Cardiac fibroblast (primary cell): ENCODE measurements around the gene TEDC1.

Experiments used
- DNase-seq, 2 donors: peaks; one replicate each; pipeline versions ENCODE4 v3.0.0 to v3.0.0-alpha.2; 2010; ENCODE audit warnings: low read depth in 2 of 2
- H3K4me3 ChIP-seq, 2 donors: replicated peaks in 1 of 2; 1 replicate in 1 of 2; 2 replicates in 1 of 2; pipeline ENCODE4 v1.5.1; 2011; ENCODE audit warnings: low read depth in 2 of 2, low read length in 2 of 2, mild to moderate bottlenecking in 2 of 2, moderate library complexity in 1 of 2
- CTCF ChIP-seq: IDR thresholded peaks from one replicate; pipeline ENCODE4 v1.5.1; 2011; ENCODE audit warnings: low read depth, mild to moderate bottlenecking, low read length, inconsistent platforms

TEDC1 gene

DNA sequence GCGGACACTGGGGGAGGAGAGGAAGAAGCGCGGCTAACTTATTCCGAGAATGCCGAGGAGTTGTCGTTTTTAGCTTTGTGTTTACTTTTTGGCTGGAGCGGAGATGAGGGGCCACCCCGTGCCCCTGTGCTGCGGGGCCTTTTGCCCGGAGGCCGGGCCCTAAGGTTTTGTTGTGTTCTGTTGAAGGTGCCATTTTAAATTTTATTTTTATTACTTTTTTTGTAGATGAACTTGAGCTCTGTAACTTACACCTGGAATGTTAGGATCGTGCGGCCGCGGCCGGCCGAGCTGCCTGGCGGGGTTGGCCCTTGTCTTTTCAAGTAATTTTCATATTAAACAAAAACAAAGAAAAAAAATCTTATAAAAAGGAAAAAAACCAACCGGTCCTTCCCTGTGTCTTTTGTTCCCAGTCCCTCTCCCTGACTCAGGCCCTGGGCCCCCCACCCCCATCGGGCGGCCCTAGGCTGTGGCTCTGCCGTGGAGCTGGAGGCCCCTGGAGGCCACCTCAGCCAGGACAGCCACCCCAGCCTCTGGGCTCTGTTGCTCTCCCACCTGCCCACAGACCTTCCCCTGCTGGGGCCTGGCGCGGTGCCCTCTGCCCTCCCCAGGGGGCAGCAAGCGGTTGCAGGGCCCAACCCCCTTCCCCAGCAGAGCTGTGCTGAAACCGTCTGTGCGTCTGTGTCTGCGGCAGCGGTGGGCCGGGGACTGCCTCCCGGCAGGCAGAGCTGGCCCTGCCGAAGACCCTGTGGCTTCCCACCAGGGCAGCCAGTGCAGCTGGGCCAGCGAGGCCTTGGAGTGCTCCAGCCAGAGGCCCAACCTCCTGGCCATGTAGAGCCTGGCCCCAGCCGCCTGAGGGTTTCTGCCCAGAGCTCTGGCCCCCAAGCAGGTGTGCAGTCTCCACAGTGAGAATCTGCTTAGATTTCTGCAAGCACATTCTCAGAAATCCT is 20.4 kb upstream of the TEDC1 start:
- DNase-seq: no peak
- no peak overlapping the region for H3K4me3 ChIP-seq
- no peak for TF ChIP-seq CTCF

GRCh38 chr14:105471297-105471821 is 19.7 kb upstream of the TEDC1 start:
- DNase-seq: peak in 1 of 2 donors; percentile 54
- H3K4me3 ChIP-seq: no peak overlapping the region
- peak; percentile 1 for TF ChIP-seq CTCF

- no peak overlapping the region for H3K4me3 ChIP-seq
- DNase-seq: no peak
- TF ChIP-seq CTCF: no peak
These were observed 19.1 kb upstream of the TEDC1 start for GRCh38 chr14:105471823-105472485.

DNA sequence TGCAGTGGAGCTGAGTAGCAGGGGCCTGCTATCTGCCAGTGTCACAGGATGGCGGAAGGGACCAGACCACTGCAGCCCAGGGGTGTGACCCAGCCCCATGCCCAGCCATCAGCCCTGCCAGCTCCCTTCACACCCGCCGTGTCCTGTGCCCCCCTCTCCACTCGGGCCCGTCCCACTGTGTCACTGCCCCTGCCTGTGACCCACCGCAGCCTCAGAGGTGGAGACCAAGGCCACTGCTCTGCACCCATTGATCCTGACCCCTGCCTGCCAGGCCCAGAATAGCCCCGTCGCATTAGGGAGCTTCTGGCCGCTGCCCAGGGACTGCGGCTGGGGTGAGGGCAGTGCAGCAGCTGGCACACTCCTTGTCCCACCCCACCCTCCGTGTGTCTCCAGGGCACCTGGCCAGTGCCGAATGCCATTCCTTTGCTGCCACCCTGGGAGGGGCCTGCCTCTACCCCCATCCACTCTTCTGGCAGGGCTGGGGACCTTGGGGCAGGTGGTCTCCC is 18.5 kb upstream of the TEDC1 start:
- TF ChIP-seq CTCF: no peak
- no peak for DNase-seq
- H3K4me3 ChIP-seq: no peak overlapping the region

DNA sequence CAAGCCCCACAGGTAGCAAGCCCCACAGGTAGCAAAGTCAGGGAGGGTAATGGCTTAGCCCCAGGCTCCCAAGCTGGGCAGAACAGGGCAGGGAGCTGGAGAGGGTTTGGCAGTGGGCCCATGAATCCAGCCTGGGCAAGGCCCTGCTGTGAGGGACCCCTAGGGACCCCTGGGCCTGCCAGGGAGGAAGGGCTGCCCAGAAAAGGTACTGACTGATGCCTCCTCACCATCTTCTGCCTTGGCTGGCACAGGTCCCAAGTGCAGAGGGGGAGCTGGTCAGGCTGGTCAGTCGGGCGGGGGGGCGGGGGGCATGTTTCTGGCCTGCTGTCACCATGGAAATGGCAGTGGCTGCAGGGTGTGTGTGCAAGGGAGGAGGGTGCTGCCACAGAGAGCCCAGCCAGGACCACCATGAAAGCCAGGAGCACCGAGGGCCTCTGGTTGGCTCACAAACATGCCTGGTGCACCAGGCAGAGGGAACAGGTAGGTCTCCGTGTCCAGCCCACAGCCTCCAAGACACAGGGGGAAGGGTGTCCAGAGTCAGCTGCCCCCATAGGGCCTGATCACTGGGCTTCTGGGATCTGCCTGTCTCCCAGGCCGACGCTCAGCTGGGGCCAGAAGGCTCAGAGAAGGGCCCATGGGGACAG is 17.9 kb upstream of the TEDC1 start:
- H3K4me3 ChIP-seq: no peak overlapping the region
- TF ChIP-seq CTCF: no peak
- DNase-seq: no peak

- TF ChIP-seq CTCF: no peak
- H3K4me3 ChIP-seq: peak overlapping the region; percentile 46 to 77
- peak; percentile 86 to 93 for DNase-seq
These were observed 17.2 kb upstream of the TEDC1 start for GRCh38 chr14:105473677-105474482.
